GM12878 (cell line): ENCODE measurements around the gene LTBP2. TPM values are rescaled to one million over a fixed set of nuclear protein-coding genes. Genes with fewer than 3 reads are reported as not detected.

Experiments
- ATAC-seq: fragments of 200-7000 bp; cut with Tn5 transposase; 3 replicates; pipeline ENCODE4 v1.9.1; 2020; ENCODE audit warnings: mild to moderate bottlenecking, moderate library complexity
- BruUV-seq: library from RNA; stranded (reverse); fragments of 400-500 nt; replicated peaks from 2 replicates; lab custom pipeline; 2021; lab: Mats Ljungman, UMichigan
- CTCF ChIA-PET: fragments of 300-600 bp; sonication (Branson Sonifier 250); formaldehyde crosslinking; extraction: SDS; loops from one replicate; lab custom pipeline; 2021; ENCODE audit warnings: inconsistent platforms; lab: Yijun Ruan, JAX
- POLR2A ChIA-PET: fragments of 350-600 bp; formaldehyde crosslinking; extraction: SDS; loops from one replicate; lab custom pipeline; 2021; ENCODE audit warnings: inconsistent platforms; lab: Charles Lee
- RAD21 ChIA-PET: fragments of 300-600 bp; sonication (Branson Sonifier 250); formaldehyde crosslinking; loops from one replicate; lab custom pipeline; 2023; ENCODE audit warnings: antibody characterized with exemption; ENCODE audit not compliant: unreplicated experiment; lab: Charles Lee
- SMC1A ChIA-PET: fragments of 300-600 bp; sonication (Branson Sonifier 250); formaldehyde crosslinking; loops from one replicate; lab custom pipeline; 2023; ENCODE audit not compliant: unreplicated experiment, uncharacterized antibody; lab: Charles Lee
- DNase-seq: peaks from one replicate; pipeline ENCODE4 v3.0.0-alpha.2; 2011; ENCODE audit warnings: low read depth, low spot score
- FAIRE-seq: peaks from 3 replicates; lab custom pipeline; 2011; peaks lifted over from hg19 to GRCh38; lab: Jason Lieb, UNC
- H2AFZ ChIP-seq: 2 replicates; pipeline ENCODE4 v1.6.0; 2011; ENCODE audit warnings: low read depth, low read length, control low read depth; ENCODE audit not compliant: control insufficient read depth
- H3K27ac ChIP-seq: 2 replicates; pipeline ENCODE4 v1.5.1; 2011; ENCODE audit warnings: control low read depth; ENCODE audit not compliant: control insufficient read depth, insufficient read depth
- H3K27me3 ChIP-seq, 2 experiments: replicated peaks in 1 of 2; 2 replicates each; pipeline versions ENCODE4 v1.6.0 to v1.6.1; 2011; ENCODE audit warnings: low read length in 1 of 2; ENCODE audit not compliant: control insufficient read depth in 2 of 2, insufficient read depth in 2 of 2
- H3K36me3 ChIP-seq, 2 experiments: 2 replicates each; pipeline ENCODE4 v1.5.1; 2011; ENCODE audit warnings: low read length in 1 of 2; ENCODE audit not compliant: control insufficient read depth in 2 of 2, insufficient read depth in 2 of 2
- H3K4me1 ChIP-seq: 2 replicates; pipeline ENCODE4 v1.6.1; 2011; ENCODE audit warnings: mild to moderate bottlenecking, low read length, moderate library complexity, mixed read lengths; ENCODE audit not compliant: control insufficient read depth, insufficient read depth
- H3K4me2 ChIP-seq: 2 replicates; pipeline ENCODE4 v1.6.0; 2011; ENCODE audit warnings: control low read depth; ENCODE audit not compliant: control insufficient read depth, insufficient read depth
- H3K4me3 ChIP-seq: fragments of 200-600 bp; sonication (generic); 2 replicates; pipeline ENCODE4 v1.5.1; 2016
- H3K79me2 ChIP-seq: 2 replicates; pipeline ENCODE4 v1.6.0; 2011; ENCODE audit warnings: low read length; ENCODE audit not compliant: control insufficient read depth, insufficient read depth
- H3K9ac ChIP-seq: 2 replicates; pipeline ENCODE4 v1.8.0; 2011; ENCODE audit warnings: low read length, control low read depth, mixed read lengths; ENCODE audit not compliant: control insufficient read depth, insufficient read depth
- H3K9me3 ChIP-seq: replicated peaks from 3 replicates; pipeline ENCODE4 v1.5.1; 2011; ENCODE audit warnings: mild to moderate bottlenecking, low read length; ENCODE audit not compliant: control insufficient read depth, insufficient read depth
- H4K20me1 ChIP-seq: 2 replicates; pipeline ENCODE4 v1.6.0; 2011; ENCODE audit not compliant: control insufficient read depth, insufficient read depth
- ASH2L ChIP-seq: fragments of 300-600, 200-600 bp; sonication (generic); IDR thresholded peaks from 2 replicates; pipeline ENCODE4 v1.6.1; 2017; ENCODE audit warnings: low read depth, mild to moderate bottlenecking, borderline replicate concordance
- CEBPZ ChIP-seq: fragments of 150-350 bp; IDR thresholded peaks from 2 replicates; pipeline ENCODE4 v1.6.1; 2016; ENCODE audit warnings: low read depth, low read length
- E4F1 ChIP-seq: fragments of 450-650 bp; IDR thresholded peaks from 2 replicates; pipeline ENCODE4 v1.6.1; 2018; ENCODE audit warnings: borderline replicate concordance, mild to moderate bottlenecking; ENCODE audit not compliant: partially characterized antibody
- EED ChIP-seq: sonication (generic); IDR thresholded peaks from 2 replicates; pipeline ENCODE4 v1.6.1; 2016; ENCODE audit warnings: antibody characterized with exemption, low read depth
- IKZF1 ChIP-seq: fragments of 450-650 bp; conservative IDR thresholded peaks from 2 replicates; pipeline ENCODE4 v1.6.1; 2017; ENCODE audit warnings: antibody characterized with exemption, mild to moderate bottlenecking
- IKZF2 ChIP-seq, 2 experiments: fragments of 450-650 bp; IDR thresholded peaks; 2 replicates each; pipeline ENCODE4 v1.6.1; 2017; ENCODE audit warnings: mild to moderate bottlenecking in 2 of 2, moderate library complexity in 2 of 2
- IRF4 ChIP-seq: IDR thresholded peaks from 2 replicates; pipeline ENCODE4 v1.6.1; 2011; ENCODE audit warnings: low read depth, low read length
- MEF2A ChIP-seq: IDR thresholded peaks from 2 replicates; pipeline ENCODE4 v1.6.1; 2011; ENCODE audit warnings: low read depth, mild to moderate bottlenecking, low read length, moderate library complexity; ENCODE audit not compliant: insufficient read depth
- MLLT1 ChIP-seq: fragments of 450-650 bp; IDR thresholded peaks from 2 replicates; pipeline ENCODE4 v1.6.1; 2016; ENCODE audit warnings: mild to moderate bottlenecking
- MYB ChIP-seq: fragments of 150-350 bp; IDR thresholded peaks from 2 replicates; pipeline ENCODE4 v1.6.1; 2014; ENCODE audit warnings: mild to moderate bottlenecking, low read depth, low read length, borderline replicate concordance
- POLR2AphosphoS5 ChIP-seq: IDR thresholded peaks from 2 replicates; pipeline ENCODE4 v1.6.1; 2011; ENCODE audit warnings: mild to moderate bottlenecking, low read length, inconsistent platforms
- RELB ChIP-seq: fragments of 450-650 bp; IDR thresholded peaks from 2 replicates; pipeline ENCODE4 v1.6.1; 2017; ENCODE audit warnings: low read depth, mild to moderate bottlenecking, moderate library complexity
- SIX5 ChIP-seq: IDR thresholded peaks from 2 replicates; pipeline ENCODE4 v1.6.1; 2011; ENCODE audit warnings: mild to moderate bottlenecking, low read depth, low read length, moderate library complexity; ENCODE audit not compliant: severe bottlenecking
- ZSCAN29 ChIP-seq: fragments of 450-650 bp; IDR thresholded peaks from 2 replicates; pipeline ENCODE4 v1.6.1; 2017; ENCODE audit warnings: mild to moderate bottlenecking, moderate library complexity
- WGBS: methylation state at CpG from one replicate; pipeline ENCODE4 v1.1.6; 2016; ENCODE audit warnings: low lambda C conversion rate; ENCODE audit not compliant: insufficient replicate concordance, insufficient coverage; ENCODE audit errors: missing lambda C conversion rate; 5-methylcytosine and 5-hydroxymethylcytosine counted together
- in situ Hi-C: fragments of 300-500 bp; cut with MboI; formaldehyde crosslinking; loops from 9 replicates; pipeline ENCODE4 v1.14.3; 2018; ENCODE audit warnings: mixed read lengths
- intact Hi-C: fragments of 100-400 bp; cut with micrococcal nuclease; formaldehyde crosslinking; loops from one replicate; pipeline ENCODE4 v1.14.2; 2022; ENCODE audit not compliant: unreplicated experiment
- polyA plus RNA-seq, 11 experiments: library from polyadenylated mRNA; depleted of rRNA in 4 of 11; unstranded in 6 of 11; stranded (reverse) in 5 of 11; fragments of >200 nt; fragmentation: Nextera tagmentation in 4 of 11; fragmentation: Illumina TruSeq in 1 of 11; extraction: Ambion mirVana in 4 of 11; extraction: Trizol in 1 of 11; gene quantifications; 1 replicate in 1 of 11; 2 replicates in 10 of 11; pipeline versions ENCODE4 v1.2.1 to v1.2.3, GENCODE V29; 2011 to 2016; ENCODE audit warnings: inconsistent platforms in 2 of 11, missing spikeins in 2 of 11, low read depth in 1 of 11
- total RNA-seq, 4 experiments: library from RNA; depleted of rRNA in 3 of 4; stranded (reverse); fragments of >200 nt in 3 of 4; fragmentation: Illumina TruSeq in 1 of 4; extraction: Trizol in 1 of 4; gene quantifications; 2 replicates each; pipeline versions ENCODE4 v1.2.1 to v1.2.3, GENCODE V29; 2013 to 2021

LTBP2 gene
- total and polyA plus RNA-seq, 10 of the 15 experiments (the other 5 are each of a cell fraction or from before 2014, with no cell fraction given) = 0.03 to 0.23 (median 0.06) TPM; not detected in 1

GRCh38 chr14:74655599-74656395 is 43.8 kb upstream of the LTBP2 start:
- 65% methylated on average over 2 of the region's 2 CpGs for WGBS
- Histone ChIP-seq H3K4me1 (0 out of 2 replicates have a peak, but pooled peaks cover 3% of the 10 kb centered on the region), H3K4me2 (no peak overlapping the region), H3K4me3 (no peak overlapping the region), H3K9ac (no peak overlapping the region), H3K79me2 (no peaks in the 10 kb centered on the region), H2AFZ (no peak overlapping the region), H3K9me3 (no peaks in the 10 kb centered on the region), H3K36me3 (no peaks in the 10 kb centered on the region), H3K27ac (no peak overlapping the region), H3K27me3 (no peaks in the 10 kb centered on the region), H4K20me1 (no peaks in the 10 kb centered on the region)
- ChIA-PET POLR2A (no interaction called here), CTCF (interaction anchor here (1.4 kb wide), 1 partner anchor 18 kb away, joined by 3 read pairs; no protein-coding TSS in a partner anchor), SMC1A (interaction anchor here (1.1 kb wide), 1 partner anchor 11 kb away, joined by 6 read pairs; no protein-coding TSS in a partner anchor), RAD21 (no interaction called here)
- ATAC-seq (no peak), DNase-seq (no peak), FAIRE-seq (no peak)
- BruUV-seq = no TSS peak
- intact Hi-C loops (no loop called here), in situ Hi-C loops (no loop called here)
- TF ChIP-seq IRF4 (no peak), E4F1 (no peak), MYB (no peak), MLLT1 (no peak), EED (no peak), RELB (no peak), IKZF2 (IDR thresholded peaks at IDR 0.05) (no peak), ASH2L (no peak), CEBPZ (no peak), POLR2AphosphoS5 (no peak), ZSCAN29 (no peak), IKZF1 (no peak), SIX5 (no peak), MEF2A (no peak)
